Stimulated activated CD8-positive, alpha-beta memory T cell treated with anti-CD3 and anti-CD28 coated beads, Interleukin-7, amount 100 ng/mL, for 4 hours (primary cell): ENCODE data around the gene TMIGD1.
A peak's percentile ranks its signal among the peaks of the same experiment; 100 is the strongest.

Experiments
- DNase-seq, 2 donors: peaks; one replicate each; pipeline ENCODE4 v3.0.0-alpha.2; 2020; ENCODE audit warnings: low read depth in 2 of 2

The TMIGD1 gene

GRCh38 chr17:30332057-30332542, 1.8 kb downstream of the TMIGD1 start:
- DNase-seq = peak; percentile 29 to 37

GRCh38 chr17:30326809-30327208, 7.0 kb downstream of the TMIGD1 start:
- DNase-seq = no peak

GRCh38 chr17:30324723-30325122, 9.1 kb downstream of the TMIGD1 start:
- DNase-seq = no peak

- peak in 1 of 2 donors; percentile 3 for DNase-seq
Observed at GRCh38 chr17:30323895-30324319, 9.9 kb downstream of the TMIGD1 start.

- peak in 1 of 2 donors; percentile 17 for DNase-seq
Observed at GRCh38 chr17:30323262-30323894, 10.5 kb downstream of the TMIGD1 start.

GRCh38 chr17:30321314-30321713, 12.5 kb downstream of the TMIGD1 start:
- no peak for DNase-seq

- no peak for DNase-seq
Observed at GRCh38 chr17:30318155-30318554, 15.7 kb downstream of the TMIGD1 start.

- no peak for DNase-seq
Observed at GRCh38 chr17:30316736-30317135, 17.1 kb downstream of the TMIGD1 start.

GRCh38 chr17:30315106-30315505, 18.8 kb downstream of the TMIGD1 start:
- DNase-seq = no peak

- no peak for DNase-seq
Observed at GRCh38 chr17:30314474-30314873, 19.4 kb downstream of the TMIGD1 start.

- DNase-seq = no peak
Observed at GRCh38 chr17:30312226-30312625, 21.6 kb downstream of the TMIGD1 start.

GRCh38 chr17:30310562-30310961, 23.3 kb downstream of the TMIGD1 start:
- no peak for DNase-seq

- DNase-seq = no peak
Observed at GRCh38 chr17:30309591-30309990, 24.3 kb downstream of the TMIGD1 start.

- no peak for DNase-seq
Observed at GRCh38 chr17:30308406-30308805, 25.5 kb downstream of the TMIGD1 start.

GRCh38 chr17:30304778-30305177, 29.1 kb downstream of the TMIGD1 start:
- no peak for DNase-seq

GRCh38 chr17:30302241-30302640, 31.6 kb downstream of the TMIGD1 start:
- no peak for DNase-seq

- DNase-seq = no peak
Observed at GRCh38 chr17:30300818-30301217, 33.0 kb downstream of the TMIGD1 start.

GRCh38 chr17:30299000-30299399, 34.9 kb downstream of the TMIGD1 start:
- no peak for DNase-seq

GRCh38 chr17:30297715-30298114, 36.1 kb downstream of the TMIGD1 start:
- no peak for DNase-seq

GRCh38 chr17:30296499-30297080, 37.3 kb downstream of the TMIGD1 start:
- DNase-seq = no peak

GRCh38 chr17:30292286-30292858, 41.5 kb downstream of the TMIGD1 start:
- no peak for DNase-seq

GRCh38 chr17:30291543-30292285, 42.1 kb downstream of the TMIGD1 start, which contains the start of gene BLMH:
TSS of gene BLMH (minus strand) at chr17:30291944. CDS start at chr17:30291819, 125 bp downstream.
- peak; percentile 68 to 85 for DNase-seq
